Neutrophil (primary cell): ENCODE data around the gene BCAS3.

ENCODE experiments used
- H3K27ac ChIP-seq: fragments of 200-600 bp; sonication (generic); 2 replicates; pipeline ENCODE4 v1.5.1; 2016; ENCODE audit warnings: mild to moderate bottlenecking, moderate library complexity
- H3K27me3 ChIP-seq: fragments of 200-600 bp; sonication (generic); 2 replicates; pipeline ENCODE4 v1.6.0; 2016; ENCODE audit warnings: mild to moderate bottlenecking
- H3K36me3 ChIP-seq: fragments of 200-600 bp; sonication (generic); 2 replicates; pipeline ENCODE4 v1.5.1; 2017
- H3K4me1 ChIP-seq, 2 experiments: fragments of 200-600 bp in 1 of 2; sonication (generic) in 1 of 2; 1 replicate in 1 of 2; 2 replicates in 1 of 2; pipeline versions ENCODE4 v1.5.1 to v1.6.1; 2013 to 2016; ENCODE audit warnings: low read depth in 1 of 2, low read length in 1 of 2, mild to moderate bottlenecking in 1 of 2, moderate library complexity in 1 of 2; ENCODE audit not compliant: control insufficient read depth in 1 of 2, insufficient read depth in 1 of 2
- H3K4me3 ChIP-seq, 2 experiments: fragments of 200-600 bp in 1 of 2; sonication (generic) in 1 of 2; 1 replicate in 1 of 2; 2 replicates in 1 of 2; pipeline ENCODE4 v1.5.1; 2013 to 2016; ENCODE audit warnings: low read depth in 1 of 2, low read length in 1 of 2, mild to moderate bottlenecking in 1 of 2, moderate library complexity in 1 of 2
- H3K9me3 ChIP-seq: fragments of 200-600 bp; sonication (generic); 2 replicates; pipeline ENCODE4 v1.5.1; 2016
- CTCF ChIP-seq: fragments of 200-600 bp; sonication (generic); IDR thresholded peaks from 2 replicates; pipeline ENCODE4 v1.5.1; 2016; ENCODE audit warnings: antibody characterized with exemption

Gene BCAS3

GRCh38 chr17:61196302-61196704, 518.7 kb downstream of the BCAS3 start:
- H3K27ac ChIP-seq, result no peak overlapping the region
- H3K4me1 ChIP-seq, result no peaks in the 10 kb centered on the region
- H3K9me3 ChIP-seq, result no peaks in the 10 kb centered on the region
- no peaks in the 10 kb centered on the region for H3K27me3 ChIP-seq
- no peak overlapping the region for H3K4me3 ChIP-seq
- H3K36me3 ChIP-seq, result no peaks in the 10 kb centered on the region
- TF ChIP-seq CTCF, result no peak

- no peaks in the 10 kb centered on the region for H3K9me3 ChIP-seq
- H3K4me3 ChIP-seq, result no peak overlapping the region
- no peaks in the 10 kb centered on the region for H3K36me3 ChIP-seq
- H3K27me3 ChIP-seq, result no peaks in the 10 kb centered on the region
- no peak overlapping the region for H3K27ac ChIP-seq
- TF ChIP-seq CTCF, result no peak
- H3K4me1 ChIP-seq, result no peaks in the 10 kb centered on the region
Observed at GRCh38 chr17:61196799-61197198, 519.1 kb downstream of the BCAS3 start.

- TF ChIP-seq CTCF, result no peak
- H3K4me1 ChIP-seq, result no peaks in the 10 kb centered on the region
- no peak overlapping the region for H3K27ac ChIP-seq
Observed at GRCh38 chr17:61199431-61200338, 522.0 kb downstream of the BCAS3 start.

GRCh38 chr17:61200339-61200715, 522.7 kb downstream of the BCAS3 start:
- Histone ChIP-seq H3K27ac (no peak overlapping the region), H3K36me3 (no peaks in the 10 kb centered on the region), H3K4me3 (no peak overlapping the region), H3K9me3 (no peaks in the 10 kb centered on the region), H3K4me1 (no peaks in the 10 kb centered on the region), H3K27me3 (no peaks in the 10 kb centered on the region)
- TF ChIP-seq CTCF, result no peak

More at GRCh38 chr17:61199431-61200338, 522.0 kb downstream of the BCAS3 start:
- H3K36me3 ChIP-seq, result no peaks in the 10 kb centered on the region
- H3K9me3 ChIP-seq, result no peaks in the 10 kb centered on the region
- H3K27me3 ChIP-seq, result no peaks in the 10 kb centered on the region
- no peak overlapping the region for H3K4me3 ChIP-seq

- no peak for TF ChIP-seq CTCF
- Histone ChIP-seq H3K9me3 (no peaks in the 10 kb centered on the region), H3K4me1 (no peaks in the 10 kb centered on the region), H3K27ac (no peak overlapping the region), H3K27me3 (no peaks in the 10 kb centered on the region), H3K36me3 (no peaks in the 10 kb centered on the region), H3K4me3 (no peak overlapping the region)
Observed at GRCh38 chr17:61201211-61201610, 523.6 kb downstream of the BCAS3 start.
